Hematopoietic multipotent progenitor cell treated with erythropoietin and hydrocortisone succinate and interleukin-3 and kit ligand, for 8 days (in vitro differentiated cells): Measurements from ENCODE around the gene EDIL3.
"Not testable (repeated sequence)": the region's sequence is repeated elsewhere in the genome, so short reads cannot be mapped to it uniquely, and the experiment has no call there.

ENCODE experiments used
- DNase-seq: peaks from one replicate; pipeline ENCODE4 v3.0.0-alpha.2; 2015

Gene EDIL3

DNA sequence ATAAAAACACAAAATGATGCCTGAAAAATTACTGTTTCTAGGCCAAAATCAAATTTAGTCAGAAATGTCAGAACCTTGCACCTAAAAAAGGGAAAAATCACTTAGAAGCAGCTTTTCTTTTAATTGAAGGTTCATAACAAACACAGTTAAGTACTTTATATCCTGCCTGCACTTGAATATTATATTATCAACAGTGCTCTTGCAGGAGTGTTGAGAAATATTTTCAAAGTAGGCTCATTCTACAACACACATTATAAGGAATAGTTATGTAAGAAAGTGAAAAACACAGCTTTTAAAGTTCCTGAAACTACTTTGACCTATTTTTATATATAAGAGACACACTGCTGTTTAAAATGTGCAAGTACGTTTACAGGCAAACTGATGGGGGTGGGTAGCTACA is 8.3 kb downstream of the EDIL3 start:
- no peak for DNase-seq

DNA sequence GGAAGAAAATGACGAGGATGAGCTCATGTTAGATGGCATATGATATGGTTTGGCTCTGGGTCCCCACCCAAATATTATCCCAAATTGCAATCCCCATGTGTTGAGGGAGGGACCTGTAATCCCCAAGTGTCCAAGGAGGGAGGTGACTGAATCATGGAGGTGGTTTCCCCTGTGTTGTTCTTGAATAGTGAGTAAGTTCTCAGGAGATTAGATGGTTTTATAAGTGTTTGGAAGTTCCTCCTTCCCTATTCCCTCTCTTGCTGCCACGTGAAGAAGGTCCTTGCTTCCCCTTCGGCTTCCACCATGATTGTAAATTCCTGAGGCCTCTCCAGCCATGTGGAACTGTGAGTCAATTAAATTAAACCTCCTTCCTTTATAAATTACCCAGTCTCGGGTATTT is 10.1 kb downstream of the EDIL3 start:
- no peak for DNase-seq

DNA sequence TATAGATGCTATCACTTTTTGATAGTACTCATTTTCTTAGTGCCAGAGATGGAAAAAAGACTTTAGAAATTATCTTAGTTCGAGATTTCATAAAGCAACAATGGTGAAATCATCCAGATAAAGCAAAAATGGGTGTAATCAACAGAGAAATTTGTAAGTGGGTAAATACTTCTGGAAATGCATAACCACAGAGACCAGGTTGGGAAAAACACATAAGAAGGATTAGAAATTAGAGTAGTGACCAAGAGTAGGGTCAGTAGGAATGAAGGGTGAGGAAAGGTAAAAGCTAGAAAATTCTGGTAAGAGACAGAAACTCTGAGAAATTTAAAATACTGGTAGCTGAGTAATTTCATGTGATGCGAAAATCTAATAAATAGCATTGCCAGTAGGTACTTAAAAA is 11.2 kb downstream of the EDIL3 start:
- DNase-seq = no peak

DNA sequence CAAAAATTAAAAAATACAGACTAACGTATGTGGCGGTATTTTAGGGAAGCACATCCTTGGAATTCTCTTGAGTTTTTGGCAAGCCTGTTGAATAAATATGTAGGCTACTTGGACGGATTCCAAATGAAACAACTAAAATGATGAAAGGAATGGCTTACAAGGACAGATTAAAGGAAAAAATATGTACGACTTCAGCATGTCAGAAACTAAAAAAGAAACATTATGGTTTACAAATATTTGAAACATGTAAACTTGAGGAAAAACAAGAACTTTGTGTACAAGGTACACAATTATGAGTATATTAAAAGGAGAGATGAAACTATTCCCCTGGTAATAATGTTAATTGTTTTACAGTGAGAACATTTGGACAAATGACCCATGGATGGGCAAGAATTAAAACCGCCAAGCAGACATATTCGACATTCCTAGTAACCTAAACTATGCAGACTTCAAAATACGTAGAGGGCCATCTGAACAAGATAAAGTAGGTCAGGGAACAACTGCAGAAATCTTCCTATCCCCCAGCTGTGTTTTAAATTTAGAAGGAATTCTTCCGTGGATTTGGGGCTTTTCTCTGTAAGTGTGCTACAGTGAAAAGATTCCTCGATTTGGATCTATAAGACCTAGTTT is 12.5 kb downstream of the EDIL3 start:
- DNase-seq = no peak

DNA sequence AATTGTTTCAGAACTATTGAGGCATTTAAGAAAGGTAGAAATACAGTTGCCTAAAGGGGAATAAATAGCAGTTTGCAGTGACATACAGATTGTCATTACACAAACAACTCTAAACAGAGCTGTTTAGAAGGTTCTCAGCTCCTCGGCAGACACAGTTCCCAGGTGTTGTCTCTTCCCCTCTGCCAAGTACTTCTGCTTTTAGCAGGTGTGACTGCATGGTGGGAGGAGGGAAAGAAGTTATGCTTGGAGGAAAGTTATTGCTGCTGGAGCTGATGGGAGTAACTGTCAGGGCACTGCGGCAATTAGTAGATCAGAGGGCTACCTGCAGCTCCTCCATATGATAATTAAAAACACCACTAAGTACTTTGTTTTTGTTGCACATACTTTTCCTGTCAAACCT is 14.5 kb downstream of the EDIL3 start:
- no peak for DNase-seq

DNA sequence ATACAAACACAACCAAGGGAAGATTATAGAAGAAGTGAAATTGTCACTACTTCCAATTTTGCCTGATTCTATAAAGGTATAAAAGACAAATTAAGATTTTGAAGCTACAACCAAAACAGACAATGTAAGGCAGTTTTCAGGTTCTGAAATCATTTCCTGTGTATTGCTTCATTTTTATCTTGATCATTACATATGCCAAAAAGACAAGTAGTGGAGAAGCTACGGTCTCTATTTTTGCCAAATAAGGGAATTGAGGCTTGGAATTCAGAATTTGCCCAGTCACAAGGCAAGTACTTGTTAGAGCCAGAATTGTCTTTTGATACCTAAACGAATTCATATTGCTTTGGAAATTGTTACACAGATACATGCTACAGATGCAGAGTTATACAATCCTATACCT is 20.6 kb downstream of the EDIL3 start:
- DNase-seq = no peak

DNA sequence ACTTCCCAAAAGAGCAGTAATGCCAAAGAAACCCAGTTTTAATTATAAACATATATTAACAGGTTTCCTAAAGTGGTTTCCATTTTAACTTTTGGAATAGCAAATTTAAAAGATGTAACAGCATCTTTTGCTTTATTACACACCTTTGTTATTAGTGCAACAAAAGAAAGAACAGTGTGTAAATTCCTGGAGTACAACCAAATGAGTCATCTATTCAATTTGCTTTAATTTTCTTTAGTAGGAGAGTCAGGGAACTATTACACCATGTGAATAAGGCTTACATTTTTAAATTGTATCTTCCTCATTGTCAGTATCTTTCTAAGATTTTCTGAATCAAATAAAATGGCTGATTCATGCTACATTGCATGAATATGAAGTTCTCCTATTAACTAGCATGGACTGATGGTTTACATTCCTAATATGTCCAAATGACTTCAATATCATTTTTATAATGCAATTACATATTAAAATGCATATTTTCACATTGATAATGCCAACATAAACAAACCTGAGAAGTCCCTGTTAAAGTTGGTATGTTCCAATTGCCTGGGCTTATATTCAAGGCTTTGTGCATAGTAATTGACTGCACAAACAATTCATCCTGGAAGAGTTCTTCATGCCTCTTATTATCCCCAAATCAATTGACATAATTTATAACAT is 22.5 kb downstream of the EDIL3 start:
- DNase-seq = no peak

DNA sequence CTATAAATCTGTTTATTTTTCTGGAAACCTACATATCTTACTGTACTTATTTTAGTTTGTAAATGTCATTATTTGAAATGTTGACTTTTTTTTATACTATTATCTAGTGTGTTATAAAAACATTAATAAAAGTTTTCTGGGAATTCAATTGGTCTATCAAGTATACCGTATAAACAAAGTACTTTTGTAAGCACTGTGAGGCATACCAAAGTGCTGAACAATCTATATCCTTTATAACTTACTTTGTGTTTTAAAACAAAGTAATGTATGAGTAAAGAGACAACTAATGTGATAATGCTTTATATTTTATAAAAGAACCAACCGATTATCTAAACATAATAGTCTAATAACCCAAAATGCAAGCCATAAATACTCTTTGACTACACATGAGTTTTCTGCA is 23.1 kb downstream of the EDIL3 start:
- DNase-seq = no peak

DNA sequence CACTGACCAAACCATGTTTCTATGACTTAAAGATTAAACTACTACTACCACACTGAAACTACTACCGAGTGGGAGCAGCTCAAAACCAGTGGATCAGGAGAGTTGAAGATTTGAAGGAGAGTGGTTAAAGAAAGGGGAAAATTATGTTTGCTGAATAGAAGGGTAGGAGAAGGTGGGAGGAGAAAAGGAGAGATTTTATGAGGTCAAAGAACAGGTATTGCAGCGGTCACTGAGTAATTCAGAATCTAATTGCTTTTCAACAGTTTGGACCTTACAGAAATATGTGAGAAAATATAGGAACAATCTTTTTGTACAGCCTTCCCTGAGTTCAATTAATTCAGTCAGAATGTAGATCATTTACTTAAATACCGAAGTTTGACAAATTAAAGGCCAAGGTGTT is 24.6 kb downstream of the EDIL3 start:
- DNase-seq = no peak

DNA sequence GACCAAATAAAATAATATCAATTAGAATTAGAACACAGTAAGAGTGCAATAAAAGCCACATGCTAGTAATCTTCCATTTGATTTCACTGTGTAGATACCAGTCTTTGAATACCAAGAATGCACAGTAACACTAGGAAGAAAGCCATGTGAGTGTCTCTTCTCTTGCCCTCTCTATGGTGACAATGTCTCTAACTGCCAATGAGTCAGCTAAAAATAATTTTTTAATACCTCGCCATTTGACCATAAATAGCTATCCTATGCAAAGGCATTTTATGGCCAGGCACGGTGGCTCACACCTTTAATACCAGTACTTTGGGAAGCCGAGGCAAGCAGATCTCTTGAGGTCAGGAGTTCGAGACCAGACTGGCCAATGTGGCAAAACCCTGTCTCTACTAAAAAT is 30.6 kb downstream of the EDIL3 start:
- no peak for DNase-seq

DNA sequence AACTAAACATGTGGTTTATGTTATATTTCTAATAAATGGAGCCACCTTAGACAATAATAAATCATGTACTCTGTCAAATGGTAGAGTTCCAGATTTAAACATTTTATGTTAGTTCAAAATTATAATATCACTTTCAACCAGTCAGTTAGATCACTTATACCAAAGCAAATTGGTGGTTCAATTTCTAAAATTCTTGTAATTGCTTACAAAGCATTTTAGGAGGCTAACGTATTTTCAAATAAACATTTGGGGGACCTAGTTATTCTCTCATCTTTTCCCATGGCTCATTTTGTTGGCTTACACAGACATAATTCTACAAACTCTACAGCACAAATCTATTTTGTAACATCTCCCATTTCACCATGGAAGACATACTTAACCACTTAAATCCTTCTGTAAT is 39.9 kb downstream of the EDIL3 start:
- DNase-seq = no peak

DNA sequence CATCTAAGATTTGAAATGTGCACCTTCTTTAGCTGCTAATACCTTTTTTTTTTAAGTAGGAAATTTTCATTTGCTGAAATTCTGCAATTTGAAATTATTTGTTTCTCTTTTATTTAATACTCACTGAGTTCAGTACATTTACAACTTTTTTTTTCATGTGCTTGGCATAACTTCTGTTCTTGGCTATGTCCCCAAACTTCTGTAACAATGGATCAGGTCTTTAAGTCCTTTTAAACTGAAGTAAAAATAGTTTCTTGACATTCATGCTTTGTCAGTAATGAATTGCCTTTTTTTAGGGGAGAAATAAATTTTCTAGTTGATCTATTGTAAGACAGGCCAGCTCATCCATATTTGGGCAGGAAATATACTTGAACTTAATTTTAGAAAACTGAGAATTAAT is 41.5 kb downstream of the EDIL3 start:
- no peak for DNase-seq

DNA sequence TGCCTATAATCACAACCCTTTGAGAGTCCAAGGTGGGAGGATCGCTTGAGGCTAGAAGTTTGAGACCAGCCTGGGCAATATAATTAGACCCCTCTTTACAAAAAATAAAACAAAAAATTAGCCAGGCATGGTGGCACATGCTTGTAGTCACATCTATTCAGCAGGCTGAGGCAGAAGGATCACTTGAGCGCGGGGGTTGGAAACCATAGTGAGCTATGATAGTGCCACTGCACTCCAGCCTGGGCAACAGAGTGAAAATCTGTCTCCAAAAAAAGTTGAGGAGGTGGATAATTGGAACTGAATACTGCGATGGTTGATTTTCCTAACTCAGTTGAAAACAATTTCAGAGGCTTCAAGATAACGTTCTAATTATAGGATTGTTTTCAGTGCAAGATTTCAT is 52.6 kb downstream of the EDIL3 start:
- DNase-seq = no peak

DNA sequence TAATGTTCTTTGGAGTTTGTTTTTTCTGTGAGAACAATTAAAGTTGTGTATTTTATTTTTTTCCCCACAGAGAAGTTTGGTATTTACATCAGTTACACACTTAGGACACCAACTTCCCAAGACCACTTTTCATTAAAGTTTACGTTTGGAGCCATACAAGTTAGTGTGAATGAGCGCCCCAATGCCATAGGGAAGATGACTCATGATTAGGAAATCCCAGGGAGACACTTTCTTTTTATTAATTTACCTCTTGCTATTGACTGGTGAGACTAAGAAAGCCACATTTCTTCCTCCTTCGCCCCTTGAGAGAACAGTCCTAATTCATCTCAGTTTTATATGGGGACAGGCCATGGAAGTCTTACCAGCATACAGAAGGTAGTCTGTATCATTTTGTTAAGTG is 57.1 kb downstream of the EDIL3 start:
- DNase-seq = no peak

DNA sequence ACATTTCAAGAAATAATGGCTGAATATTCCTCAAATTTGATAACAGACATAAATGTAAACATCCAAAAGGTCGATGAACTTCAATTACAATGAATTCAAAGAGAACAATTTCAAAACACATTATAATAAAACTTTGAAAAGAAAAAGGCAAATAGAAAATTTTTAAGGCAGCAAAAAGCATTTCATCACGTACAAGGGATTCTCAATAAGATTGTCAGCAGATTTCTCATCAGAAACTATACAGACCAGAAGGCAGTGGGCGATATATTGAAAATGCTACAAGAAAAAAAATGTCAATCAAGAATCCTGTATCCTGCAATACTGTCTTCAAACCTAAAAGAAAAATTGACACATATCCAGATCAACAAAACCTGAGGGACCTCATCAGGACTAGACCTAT is 62.0 kb downstream of the EDIL3 start:
- DNase-seq = no peak

DNA sequence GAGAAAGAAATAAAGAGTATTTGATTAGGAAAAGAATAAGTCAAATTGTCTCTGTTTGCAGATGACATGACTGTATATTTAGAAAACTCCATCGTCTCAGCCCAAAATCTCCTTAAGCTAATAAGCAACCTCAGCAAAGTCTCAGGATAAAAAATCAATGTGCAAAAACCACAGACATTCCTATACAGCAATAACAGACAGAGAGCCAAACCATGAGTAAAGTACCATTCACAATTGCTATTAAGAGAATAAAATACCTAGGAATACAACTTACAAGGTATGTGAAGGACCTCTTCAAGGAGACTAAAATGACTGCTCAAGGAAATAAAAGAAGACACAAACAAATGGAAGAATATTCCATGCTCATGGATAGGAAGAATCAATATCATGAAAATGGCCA is 66.9 kb downstream of the EDIL3 start:
- DNase-seq = not testable (repeated sequence)

DNA sequence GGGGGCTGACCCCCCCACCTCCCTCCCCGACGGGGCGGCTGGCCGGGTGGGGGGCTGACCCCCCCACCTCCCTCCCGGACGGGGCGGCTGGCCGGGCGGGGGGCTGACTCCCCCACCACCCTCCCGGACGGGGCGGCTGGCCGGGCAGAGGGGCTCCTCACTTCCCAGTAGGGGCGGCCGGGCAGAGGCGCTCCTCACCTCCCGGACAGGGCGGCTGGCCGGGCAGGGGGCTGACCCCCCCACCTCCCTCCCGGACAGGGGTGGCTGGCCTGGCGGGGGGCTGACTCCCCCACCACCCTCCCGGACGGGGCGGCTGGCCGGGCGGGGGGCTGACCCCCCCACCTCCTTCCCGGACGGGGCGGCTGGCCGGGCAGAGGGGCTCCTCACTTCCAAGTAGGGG is 72.4 kb downstream of the EDIL3 start:
- not testable (repeated sequence) for DNase-seq

DNA sequence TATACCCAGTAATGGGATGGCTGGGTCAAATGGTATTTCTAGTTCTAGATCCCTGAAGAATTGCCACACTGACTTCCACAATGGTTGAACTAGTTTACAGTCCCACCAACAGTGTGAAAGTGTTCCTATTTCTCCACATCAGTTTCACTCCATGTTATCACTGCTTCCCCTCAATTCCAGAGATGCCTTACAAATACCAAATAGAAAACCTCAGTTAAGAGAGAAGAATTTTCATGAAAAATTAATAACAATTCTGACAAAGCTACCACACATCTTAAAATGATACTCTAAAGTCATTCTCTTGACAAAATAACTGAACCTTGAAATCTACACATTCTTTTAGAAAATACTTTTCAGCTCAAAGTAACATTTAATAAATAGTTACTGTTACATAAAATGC is 74.8 kb downstream of the EDIL3 start:
- not testable (repeated sequence) for DNase-seq

DNA sequence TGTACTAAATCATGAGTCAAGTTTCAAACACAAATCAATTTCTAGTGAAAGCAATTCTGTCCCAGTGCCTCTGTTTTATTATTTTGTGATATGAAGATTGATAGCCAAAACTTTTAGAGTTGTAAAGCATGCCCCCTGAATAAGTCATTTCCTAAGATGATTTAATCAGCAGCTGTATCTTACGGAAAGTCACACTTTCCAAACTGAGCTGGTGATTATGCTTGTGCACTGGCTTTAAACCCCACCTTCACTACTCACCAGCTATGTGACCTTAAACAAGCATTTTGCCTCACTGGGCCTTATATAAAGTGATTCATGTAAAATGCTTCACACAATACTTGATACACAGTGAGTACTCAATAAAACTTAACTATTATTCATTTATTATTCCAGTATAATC is 78.1 kb downstream of the EDIL3 start:
- DNase-seq = no peak

DNA sequence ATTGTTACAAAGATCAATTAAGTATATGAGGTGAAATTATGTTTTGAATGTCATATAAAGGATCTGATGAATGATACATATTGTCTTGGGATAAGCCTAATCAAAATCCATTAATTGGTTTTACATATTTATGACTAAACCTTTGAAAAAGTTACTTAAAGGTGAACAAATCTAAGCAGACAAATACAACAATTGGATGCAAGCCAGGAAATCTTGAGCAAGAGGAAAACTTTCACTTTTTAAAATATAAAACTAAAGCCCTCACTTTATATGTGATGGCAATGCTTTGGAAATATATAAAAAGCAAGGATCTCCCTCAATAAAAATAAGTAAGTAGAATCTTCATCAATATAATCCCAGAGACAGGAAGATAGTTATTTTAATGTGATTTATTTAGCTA is 80.1 kb downstream of the EDIL3 start:
- no peak for DNase-seq

DNA sequence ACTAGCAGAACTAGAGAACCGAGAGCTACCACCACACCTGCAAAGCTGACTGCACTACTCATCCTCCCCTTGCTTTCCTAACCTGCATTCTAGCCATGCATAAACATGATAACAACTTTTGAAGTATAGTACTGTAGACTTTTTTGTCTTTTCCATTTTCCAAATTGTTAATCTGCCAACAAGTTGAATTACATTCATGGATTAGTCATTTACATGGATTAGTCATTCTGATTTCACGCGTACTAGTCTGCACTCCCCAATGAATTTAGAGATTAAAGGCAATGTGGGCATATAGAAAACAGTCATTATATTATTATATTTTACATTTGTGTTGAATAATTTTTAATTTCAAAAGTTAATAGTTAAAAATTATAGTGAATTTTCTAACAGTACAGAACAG is 81.4 kb downstream of the EDIL3 start:
- DNase-seq = no peak

DNA sequence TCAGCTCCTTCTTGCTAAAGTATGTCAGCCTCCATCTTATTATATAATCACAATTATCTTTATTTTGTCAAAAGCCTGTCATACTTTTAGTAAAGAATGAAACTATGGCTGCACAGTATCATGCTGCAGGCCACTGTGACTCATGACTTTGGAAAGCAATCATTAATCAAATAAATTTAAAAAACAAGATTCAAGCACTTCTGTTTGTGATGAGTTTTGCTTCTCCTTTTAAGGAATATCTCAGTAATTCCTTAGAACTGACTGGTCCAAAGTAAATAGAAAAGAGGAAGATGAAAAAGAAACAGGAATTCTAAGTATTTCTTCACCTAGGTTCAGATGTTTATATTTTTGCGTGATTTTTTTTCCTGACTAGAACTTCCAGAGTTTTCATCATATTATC is 83.1 kb downstream of the EDIL3 start:
- no peak for DNase-seq

DNA sequence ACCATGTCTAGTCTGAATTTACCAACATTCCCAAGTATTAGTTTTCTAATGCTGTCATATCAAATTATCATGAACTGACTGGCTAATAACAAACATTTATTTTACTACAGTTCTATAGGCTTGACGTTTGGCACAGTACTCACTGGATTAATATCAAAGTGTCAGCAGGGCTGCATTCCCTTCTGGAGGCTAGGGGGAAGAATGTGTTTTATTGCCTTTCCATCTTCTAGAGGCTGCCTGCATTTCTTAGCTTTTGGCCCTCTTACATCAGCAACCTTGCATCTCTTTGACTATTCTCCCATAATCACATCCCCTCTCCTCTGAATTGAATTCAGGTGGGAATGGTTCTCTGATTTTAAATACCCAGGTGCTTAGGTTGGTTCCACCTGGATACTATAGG is 84.7 kb downstream of the EDIL3 start:
- no peak for DNase-seq

DNA sequence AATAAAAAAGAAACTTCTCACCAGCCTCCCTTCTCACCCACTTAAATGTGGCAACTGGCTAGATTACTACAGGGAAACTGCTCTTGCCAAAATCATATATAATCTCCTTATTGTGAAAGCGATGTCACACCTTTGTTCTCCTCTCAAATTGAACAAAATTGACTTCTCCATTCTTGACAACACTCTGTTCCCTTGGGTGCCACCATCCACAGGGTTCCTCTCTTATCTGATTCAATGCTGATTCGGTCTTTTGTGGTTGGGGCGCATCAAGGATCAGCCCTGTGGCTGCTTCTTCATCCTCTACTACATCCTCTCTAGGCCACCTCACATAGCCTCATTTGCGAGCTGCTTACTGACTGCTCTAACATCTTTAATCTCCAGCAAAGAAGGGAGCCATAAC is 86.1 kb downstream of the EDIL3 start:
- DNase-seq = no peak

DNA sequence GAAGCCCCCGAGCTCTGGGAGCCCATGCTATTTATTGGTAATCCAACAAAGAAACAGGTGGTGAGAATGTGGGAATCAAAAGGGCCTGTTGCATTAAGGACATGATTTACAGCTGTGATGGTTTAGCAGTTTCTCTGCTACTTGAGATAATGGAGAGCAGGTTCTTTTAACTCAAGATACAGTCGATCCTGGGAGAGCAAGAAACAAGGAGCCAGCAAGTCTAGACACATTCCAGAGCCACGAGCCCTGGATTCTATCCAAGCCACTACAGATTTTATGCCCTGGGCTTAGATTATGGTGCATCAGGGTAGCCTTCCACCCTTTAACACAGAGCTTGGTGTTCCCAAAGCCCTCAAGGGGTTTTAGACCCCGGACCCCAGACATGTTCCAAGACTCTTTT is 87.0 kb downstream of the EDIL3 start:
- DNase-seq = not testable (repeated sequence)
